Mucosa of descending colon (tissue), 3 donors: ENCODE measurements around the gene CDON. TPM values are rescaled to one million over a fixed set of nuclear protein-coding genes. Genes with fewer than 3 reads are reported as not detected.

Source experiments
- ATAC-seq: fragments of 200-7000 bp; cut with Tn5 transposase; one replicate; pipeline ENCODE4 v1.9.1; 2020; ENCODE audit warnings: mild to moderate bottlenecking, moderate library complexity
- DNase-seq, 3 donors: peaks; one replicate each; pipeline ENCODE4 v3.0.0-alpha.2; 2020
- H3K36me3 ChIP-seq: fragments of 200-600 bp; one replicate; pipeline ENCODE4 v1.8.0; 2021; ENCODE audit warnings: low read depth, mild to moderate bottlenecking
- H3K4me1 ChIP-seq: fragments of 200-600 bp; one replicate; pipeline ENCODE4 v1.8.0; 2021; ENCODE audit warnings: low read depth, mild to moderate bottlenecking
- H3K4me3 ChIP-seq: fragments of 200-600 bp; one replicate; pipeline ENCODE4 v1.8.0; 2021; ENCODE audit warnings: mild to moderate bottlenecking
- H3K9me3 ChIP-seq: fragments of 200-600 bp; one replicate; pipeline ENCODE4 v1.8.0; 2021; ENCODE audit warnings: mild to moderate bottlenecking
- intact Hi-C, 2 donors: fragments of 100-400 bp; cut with DNase I in 1 of 2; cut with micrococcal nuclease in 1 of 2; formaldehyde crosslinking; loops; one replicate each; pipeline versions ENCODE4 v1.11.0 to v1.11.1; 2022; cut with DNase I, micrococcal nuclease
- total RNA-seq, 3 donors: library from RNA; stranded (reverse); fragmentation: NEBNext Ultra II Directional in 2 of 3; extraction: Animal tissue kit (Norgen Biotek cat#: 25700) in 2 of 3; gene quantifications; one replicate each; pipeline versions ENCODE4 v1.2.1 to v1.2.4, GENCODE V29; 2021 to 2023
- TF ChIP-seq, protein P1 (sequence below): fragments of 200-600 bp; IDR thresholded peaks from one replicate; pipeline ENCODE4 v1.8.0; 2022; ENCODE audit warnings: antibody characterized with exemption, mild to moderate bottlenecking
- donor health status: DM: no; HTN: no; CAD: no; lungs with moderate emphysema.
- donor health status: DM: no; HTN: no; CAD: no.
- donor health status: DM: no; HTN: yes; CAD: no.

The CDON gene
- total RNA-seq, 3 donors from 2014 or later: 3.8 to 91.6 (median 6.6) TPM

DNA sequence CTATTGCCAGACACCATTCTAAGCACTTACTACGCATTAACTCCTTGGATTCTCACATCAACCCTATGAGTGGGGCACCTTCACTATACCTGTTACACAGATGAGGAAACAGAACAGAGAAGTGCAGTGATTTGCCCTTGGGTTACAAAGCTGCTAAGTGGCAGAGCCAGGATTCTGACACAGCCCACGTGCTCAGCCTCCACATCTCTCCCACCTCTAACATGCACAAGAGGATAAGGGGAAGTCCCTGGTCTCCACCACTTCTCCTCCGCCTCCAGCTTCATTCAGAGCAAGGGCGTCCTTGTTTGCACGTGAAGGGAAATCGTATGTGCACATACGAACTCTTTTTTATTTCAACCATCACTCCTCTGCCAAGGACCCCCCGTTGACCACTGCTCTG is 53.7 kb downstream of the CDON start:
- TF ChIP-seq, protein P1, sequence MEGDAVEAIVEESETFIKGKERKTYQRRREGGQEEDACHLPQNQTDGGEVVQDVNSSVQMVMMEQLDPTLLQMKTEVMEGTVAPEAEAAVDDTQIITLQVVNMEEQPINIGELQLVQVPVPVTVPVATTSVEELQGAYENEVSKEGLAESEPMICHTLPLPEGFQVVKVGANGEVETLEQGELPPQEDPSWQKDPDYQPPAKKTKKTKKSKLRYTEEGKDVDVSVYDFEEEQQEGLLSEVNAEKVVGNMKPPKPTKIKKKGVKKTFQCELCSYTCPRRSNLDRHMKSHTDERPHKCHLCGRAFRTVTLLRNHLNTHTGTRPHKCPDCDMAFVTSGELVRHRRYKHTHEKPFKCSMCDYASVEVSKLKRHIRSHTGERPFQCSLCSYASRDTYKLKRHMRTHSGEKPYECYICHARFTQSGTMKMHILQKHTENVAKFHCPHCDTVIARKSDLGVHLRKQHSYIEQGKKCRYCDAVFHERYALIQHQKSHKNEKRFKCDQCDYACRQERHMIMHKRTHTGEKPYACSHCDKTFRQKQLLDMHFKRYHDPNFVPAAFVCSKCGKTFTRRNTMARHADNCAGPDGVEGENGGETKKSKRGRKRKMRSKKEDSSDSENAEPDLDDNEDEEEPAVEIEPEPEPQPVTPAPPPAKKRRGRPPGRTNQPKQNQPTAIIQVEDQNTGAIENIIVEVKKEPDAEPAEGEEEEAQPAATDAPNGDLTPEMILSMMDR: no peak
- DNase-seq: no peak
- no peak for ATAC-seq
- Histone ChIP-seq H3K36me3 (no peaks in the 10 kb centered on the region), H3K9me3 (no peaks in the 10 kb centered on the region), H3K4me1 (no peaks in the 10 kb centered on the region), H3K4me3 (no peak overlapping the region)
- intact Hi-C loops: no loop called here

DNA sequence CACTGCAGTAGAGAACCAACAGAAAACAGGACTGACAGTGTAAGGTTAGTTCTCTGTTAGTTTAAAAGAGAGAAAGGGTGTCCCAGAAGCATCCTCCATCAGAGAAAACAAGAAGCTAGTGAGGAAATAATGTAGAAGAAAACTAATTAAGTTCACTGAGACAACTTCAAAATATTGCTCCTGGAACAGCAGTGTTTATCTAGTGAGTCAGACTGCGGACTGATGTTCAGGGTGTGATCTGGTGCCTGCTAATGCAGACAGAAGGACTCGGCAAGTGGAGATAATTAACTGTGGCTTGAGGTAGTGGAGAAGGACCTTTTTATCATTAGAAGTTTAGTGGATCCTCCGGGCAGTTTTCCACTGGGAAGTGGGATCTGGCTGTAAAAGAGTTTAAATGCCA is 55.4 kb downstream of the CDON start:
- peak in 1 of 3 donors; percentile 12 for DNase-seq
- Histone ChIP-seq H3K4me1 (no peaks in the 10 kb centered on the region), H3K36me3 (no peaks in the 10 kb centered on the region), H3K4me3 (no peak overlapping the region), H3K9me3 (no peaks in the 10 kb centered on the region)
- TF ChIP-seq, protein P1: no peak
- peak; percentile 91 for ATAC-seq
- intact Hi-C loops: no loop called here

DNA sequence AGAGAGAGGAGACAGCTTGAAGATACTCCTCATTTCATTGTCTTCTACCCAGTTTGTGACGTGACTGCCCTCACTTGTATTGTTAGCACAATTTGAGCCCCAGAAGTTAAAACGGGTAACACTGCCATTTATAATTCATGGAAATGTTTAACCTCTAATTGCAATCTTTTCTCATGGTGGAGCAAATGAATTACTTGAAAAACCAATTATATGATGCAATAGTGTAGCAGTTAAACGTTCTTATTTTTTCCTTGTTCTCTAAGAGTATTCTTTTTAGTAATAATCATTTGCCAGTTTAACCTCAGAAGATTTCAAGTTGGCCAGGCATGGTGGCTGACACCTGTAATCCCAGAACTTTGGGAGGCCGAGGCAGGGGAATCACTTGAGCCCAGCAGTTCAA is 56.6 kb downstream of the CDON start:
- ATAC-seq: no peak
- Histone ChIP-seq H3K4me3 (no peak overlapping the region), H3K36me3 (no peaks in the 10 kb centered on the region), H3K9me3 (no peaks in the 10 kb centered on the region), H3K4me1 (no peaks in the 10 kb centered on the region)
- no peak for DNase-seq
- TF ChIP-seq, protein P1: no peak
- intact Hi-C loops: no loop called here

DNA sequence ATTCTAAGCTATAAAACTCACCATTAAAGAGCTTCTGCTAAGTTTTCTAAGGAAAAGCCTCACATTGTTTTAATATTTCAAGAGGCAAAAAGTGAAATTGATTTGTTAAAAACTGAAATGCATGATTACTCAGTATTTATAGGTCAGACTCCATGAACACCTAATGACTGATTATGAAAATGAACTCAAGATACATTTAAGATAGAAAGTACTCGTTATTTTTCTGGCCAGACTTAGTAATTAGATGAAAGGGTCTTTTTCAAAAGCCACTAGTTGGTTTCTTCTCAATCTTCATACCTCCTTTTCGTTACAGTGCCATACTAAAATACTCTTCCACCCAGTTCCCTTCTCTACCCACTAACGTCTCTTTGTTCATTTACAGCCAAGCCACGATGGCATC is 60.5 kb downstream of the CDON start:
- Histone ChIP-seq H3K4me3 (no peak overlapping the region), H3K36me3 (no peaks in the 10 kb centered on the region), H3K9me3 (no peaks in the 10 kb centered on the region), H3K4me1 (no peaks in the 10 kb centered on the region)
- intact Hi-C loops: no loop called here
- no peak for DNase-seq
- TF ChIP-seq, protein P1: no peak
- ATAC-seq: no peak

DNA sequence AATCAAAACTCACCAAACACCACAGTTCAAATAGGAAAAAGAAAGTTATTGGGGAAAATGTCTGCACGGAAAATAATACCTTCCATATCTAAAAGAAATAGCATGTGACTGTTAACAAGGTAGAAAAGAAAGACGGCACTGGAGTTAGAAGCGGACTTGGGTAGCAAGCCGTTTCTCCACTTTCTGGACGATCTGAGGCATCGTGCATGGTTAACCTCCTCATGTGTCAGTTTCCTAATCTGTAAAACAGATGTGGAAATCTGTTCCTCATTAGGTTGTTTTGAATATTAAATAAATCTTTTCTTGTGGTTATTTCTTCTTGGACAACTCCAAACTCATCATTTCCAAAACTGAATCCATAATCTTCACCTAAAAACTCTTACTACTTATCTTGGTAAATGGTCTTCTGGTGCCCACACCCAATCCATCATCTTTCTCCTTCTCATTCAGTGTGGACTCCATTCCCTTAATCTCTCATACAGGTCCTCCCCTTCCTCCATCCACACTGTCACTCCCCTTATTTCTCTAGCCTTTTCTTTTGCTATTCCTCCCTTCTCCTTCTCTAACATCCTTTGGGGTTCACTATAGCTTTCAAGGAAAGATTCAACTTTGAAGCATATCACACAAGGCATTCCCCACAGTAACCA is 63.3 kb downstream of the CDON start:
- intact Hi-C loops: no loop called here
- H3K9me3 ChIP-seq: no peaks in the 10 kb centered on the region
- DNase-seq (no peak), ATAC-seq (no peak)
- no peaks in the 10 kb centered on the region for H3K4me1 ChIP-seq
- no peak overlapping the region for H3K4me3 ChIP-seq
- TF ChIP-seq, protein P1: no peak
- no peaks in the 10 kb centered on the region for H3K36me3 ChIP-seq

DNA sequence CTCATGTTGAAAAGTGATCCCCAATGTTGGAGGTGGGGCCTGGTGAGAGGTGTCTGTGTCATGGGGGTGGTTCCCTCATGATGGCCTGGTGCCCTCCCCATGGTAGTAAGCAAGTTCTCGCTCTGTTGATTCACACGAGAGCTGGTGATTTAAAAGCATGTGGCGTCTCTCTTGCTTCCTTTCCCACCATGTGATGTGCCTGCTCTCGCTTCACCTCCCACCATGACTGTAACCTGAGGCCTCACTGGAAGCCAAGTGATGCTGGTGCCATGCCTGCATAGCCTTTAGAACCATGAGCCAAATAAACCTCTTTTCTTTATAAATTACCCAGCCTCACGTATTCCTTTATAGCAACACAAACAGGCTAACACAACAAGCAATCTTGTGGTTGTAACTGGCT is 64.4 kb downstream of the CDON start:
- intact Hi-C loops: no loop called here
- Histone ChIP-seq H3K4me3 (no peak overlapping the region), H3K36me3 (no peaks in the 10 kb centered on the region), H3K9me3 (no peaks in the 10 kb centered on the region), H3K4me1 (no peaks in the 10 kb centered on the region)
- DNase-seq (no peak), ATAC-seq (no peak)
- TF ChIP-seq, protein P1: no peak
